ENCODE measurements around the gene SEMA5A. TPM values are rescaled to one million over a fixed set of nuclear protein-coding genes. Genes with fewer than 3 reads are reported as not detected.

The SEMA5A gene
- total RNA-seq, 1 donor from 2014 or later = 31.1 TPM

DNA sequence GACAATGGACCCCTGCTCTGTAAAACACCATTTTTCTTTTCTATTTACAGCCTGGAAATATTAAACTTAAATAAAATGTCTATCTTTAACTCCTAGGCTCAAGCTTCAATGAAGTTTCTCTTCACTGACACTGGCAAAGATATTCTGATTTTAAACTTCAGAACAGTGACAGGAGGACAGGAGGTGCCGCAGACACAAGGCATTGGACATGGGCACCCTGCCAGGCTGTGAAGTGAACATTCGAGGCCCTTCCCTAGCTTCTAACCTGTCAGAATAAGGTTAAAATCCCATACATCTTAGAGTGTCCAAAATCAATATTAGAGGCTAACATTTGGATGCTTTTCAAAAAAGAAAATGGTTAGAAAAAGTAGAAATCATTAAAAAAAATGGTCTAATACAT lies 9.2 kb downstream of the SEMA5A start:
- no peak overlapping the region for H3K4me3 Mint-ChIP-seq (ENCODE audit: unreplicated experiment)
- no peak for DNase-seq (ENCODE audit: low spot score)
- H3K27me3 Mint-ChIP-seq (ENCODE audit: unreplicated experiment) = peaks cover 2% of the 10 kb centered on the region
- TF ChIP-seq, protein P1, sequence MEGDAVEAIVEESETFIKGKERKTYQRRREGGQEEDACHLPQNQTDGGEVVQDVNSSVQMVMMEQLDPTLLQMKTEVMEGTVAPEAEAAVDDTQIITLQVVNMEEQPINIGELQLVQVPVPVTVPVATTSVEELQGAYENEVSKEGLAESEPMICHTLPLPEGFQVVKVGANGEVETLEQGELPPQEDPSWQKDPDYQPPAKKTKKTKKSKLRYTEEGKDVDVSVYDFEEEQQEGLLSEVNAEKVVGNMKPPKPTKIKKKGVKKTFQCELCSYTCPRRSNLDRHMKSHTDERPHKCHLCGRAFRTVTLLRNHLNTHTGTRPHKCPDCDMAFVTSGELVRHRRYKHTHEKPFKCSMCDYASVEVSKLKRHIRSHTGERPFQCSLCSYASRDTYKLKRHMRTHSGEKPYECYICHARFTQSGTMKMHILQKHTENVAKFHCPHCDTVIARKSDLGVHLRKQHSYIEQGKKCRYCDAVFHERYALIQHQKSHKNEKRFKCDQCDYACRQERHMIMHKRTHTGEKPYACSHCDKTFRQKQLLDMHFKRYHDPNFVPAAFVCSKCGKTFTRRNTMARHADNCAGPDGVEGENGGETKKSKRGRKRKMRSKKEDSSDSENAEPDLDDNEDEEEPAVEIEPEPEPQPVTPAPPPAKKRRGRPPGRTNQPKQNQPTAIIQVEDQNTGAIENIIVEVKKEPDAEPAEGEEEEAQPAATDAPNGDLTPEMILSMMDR (IDR thresholded peaks at IDR 0.05; ENCODE audit: unreplicated experiment) = no peak
- no peaks in the 10 kb centered on the region for H3K9me3 Mint-ChIP-seq (ENCODE audit: unreplicated experiment)
- no peaks in the 10 kb centered on the region for H3K36me3 Mint-ChIP-seq (ENCODE audit: low read depth, unreplicated experiment)
- H3K27ac Mint-ChIP-seq (ENCODE audit: unreplicated experiment) = no peak overlapping the region
- H3K4me1 Mint-ChIP-seq (ENCODE audit: unreplicated experiment) = peaks cover 3% of the 10 kb centered on the region

DNA sequence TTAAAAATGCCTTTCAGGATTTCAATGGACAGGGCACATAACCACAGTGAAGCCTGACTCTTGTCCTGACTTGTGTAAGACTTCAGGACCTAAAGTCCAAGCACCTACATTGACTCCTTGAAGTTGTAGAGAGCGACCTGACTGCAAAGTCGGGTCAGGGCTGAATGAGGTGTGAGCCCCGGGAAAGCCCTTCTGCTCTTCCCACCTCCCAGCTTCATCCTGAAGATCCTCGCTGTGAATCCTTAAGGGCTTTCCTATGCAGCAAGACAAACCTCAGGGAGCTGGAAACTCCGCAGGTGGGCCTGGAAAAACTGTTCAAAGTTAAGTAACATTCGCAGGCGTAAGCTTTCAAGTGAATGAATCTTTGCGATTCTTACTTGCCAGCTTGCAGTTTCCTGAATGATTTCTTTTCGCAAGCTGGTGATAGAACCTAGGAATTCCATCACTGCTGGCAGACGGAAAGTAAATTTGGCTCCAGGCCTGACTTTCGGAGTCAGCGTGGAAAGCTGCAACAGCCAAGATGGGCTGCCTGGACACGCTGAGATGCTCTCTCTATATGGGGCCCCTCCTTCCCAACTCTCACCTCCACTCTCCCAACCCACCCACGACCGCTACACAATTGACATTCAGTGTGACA lies 10.9 kb downstream of the SEMA5A start:
- Mint-ChIP-seq H3K4me1 (ENCODE audit: unreplicated experiment) (peaks cover 3% of the 10 kb centered on the region), H3K27me3 (ENCODE audit: unreplicated experiment) (peaks cover 2% of the 10 kb centered on the region), H3K4me3 (ENCODE audit: unreplicated experiment) (no peak overlapping the region), H3K27ac (ENCODE audit: unreplicated experiment) (no peak overlapping the region), H3K9me3 (ENCODE audit: unreplicated experiment) (no peaks in the 10 kb centered on the region), H3K36me3 (ENCODE audit: low read depth, unreplicated experiment) (no peaks in the 10 kb centered on the region)
- TF ChIP-seq, protein P1 (IDR thresholded peaks at IDR 0.05; ENCODE audit: unreplicated experiment) = no peak
- DNase-seq (ENCODE audit: low spot score) = no peak

DNA sequence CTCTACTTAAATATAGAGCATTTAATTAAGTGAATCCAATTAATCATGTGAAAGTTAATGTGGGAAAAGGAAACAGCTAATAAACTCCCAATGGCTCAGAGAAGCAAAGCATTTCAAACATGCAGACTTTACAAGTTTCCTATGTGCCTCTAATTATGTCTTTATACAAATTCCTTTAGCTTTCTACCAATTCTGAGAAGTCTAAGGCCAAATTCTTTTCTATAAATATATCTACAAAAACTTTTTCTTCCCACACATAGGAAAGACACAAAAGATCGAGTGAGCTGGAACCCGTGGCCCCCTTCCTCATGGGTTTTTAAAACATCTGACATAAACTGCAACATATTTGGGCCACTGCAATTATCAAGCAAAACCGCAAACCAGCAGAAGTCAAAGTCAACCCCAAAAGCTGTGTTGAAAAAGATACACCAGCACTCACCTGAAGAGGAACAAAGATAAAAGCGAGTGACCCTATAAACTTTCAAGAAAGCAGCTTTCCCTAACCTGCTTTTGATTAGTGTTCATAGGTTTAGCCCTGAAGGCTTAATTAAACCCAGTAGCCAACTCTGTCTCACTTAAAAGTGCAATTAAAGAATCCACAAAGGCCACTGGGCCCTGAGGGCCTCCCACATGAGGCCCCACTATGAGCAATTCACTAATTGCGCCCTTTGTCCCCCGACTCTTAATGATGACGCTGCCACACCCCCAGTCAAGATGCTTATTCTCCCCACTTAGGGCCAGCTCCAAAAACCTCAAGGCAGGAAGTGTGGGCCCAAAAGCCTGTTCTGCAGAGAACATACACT lies 12.1 kb downstream of the SEMA5A start:
- H3K4me1 Mint-ChIP-seq (ENCODE audit: unreplicated experiment) = peaks cover 3% of the 10 kb centered on the region
- H3K27me3 Mint-ChIP-seq (ENCODE audit: unreplicated experiment) = peaks cover 2% of the 10 kb centered on the region
- H3K9me3 Mint-ChIP-seq (ENCODE audit: unreplicated experiment) = no peaks in the 10 kb centered on the region
- TF ChIP-seq, protein P1 (IDR thresholded peaks at IDR 0.05; ENCODE audit: unreplicated experiment) = no peak
- DNase-seq (ENCODE audit: low spot score) = no peak
- no peak overlapping the region for H3K4me3 Mint-ChIP-seq (ENCODE audit: unreplicated experiment)
- H3K27ac Mint-ChIP-seq (ENCODE audit: unreplicated experiment) = no peak overlapping the region
- H3K36me3 Mint-ChIP-seq (ENCODE audit: low read depth, unreplicated experiment) = no peaks in the 10 kb centered on the region

DNA sequence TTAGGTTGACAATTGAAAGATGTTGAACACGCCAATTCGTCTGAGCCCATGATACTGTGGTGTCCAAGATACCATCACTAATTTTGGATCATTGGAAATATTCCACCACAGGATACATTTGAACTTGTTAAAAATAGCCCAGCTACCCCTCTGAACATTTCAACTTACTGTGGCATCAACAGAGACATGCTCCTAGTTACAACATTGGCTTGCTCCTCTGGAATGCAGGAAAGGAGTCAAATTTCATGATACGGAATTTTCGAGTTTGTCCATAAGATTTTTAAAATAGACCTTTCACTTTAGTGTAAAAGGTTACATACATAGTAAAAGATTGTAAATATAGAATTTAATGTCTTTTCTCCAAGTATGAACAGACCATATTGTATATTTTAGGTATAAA lies 12.8 kb downstream of the SEMA5A start:
- no peaks in the 10 kb centered on the region for H3K36me3 Mint-ChIP-seq (ENCODE audit: low read depth, unreplicated experiment)
- TF ChIP-seq, protein P1 (IDR thresholded peaks at IDR 0.05; ENCODE audit: unreplicated experiment) = no peak
- no peak overlapping the region for H3K27ac Mint-ChIP-seq (ENCODE audit: unreplicated experiment)
- DNase-seq (ENCODE audit: low spot score) = no peak
- no peaks in the 10 kb centered on the region for H3K9me3 Mint-ChIP-seq (ENCODE audit: unreplicated experiment)
- H3K4me3 Mint-ChIP-seq (ENCODE audit: unreplicated experiment) = no peak overlapping the region
- peaks cover 5% of the 10 kb centered on the region for H3K27me3 Mint-ChIP-seq (ENCODE audit: unreplicated experiment)
- H3K4me1 Mint-ChIP-seq (ENCODE audit: unreplicated experiment) = peaks cover 3% of the 10 kb centered on the region

DNA sequence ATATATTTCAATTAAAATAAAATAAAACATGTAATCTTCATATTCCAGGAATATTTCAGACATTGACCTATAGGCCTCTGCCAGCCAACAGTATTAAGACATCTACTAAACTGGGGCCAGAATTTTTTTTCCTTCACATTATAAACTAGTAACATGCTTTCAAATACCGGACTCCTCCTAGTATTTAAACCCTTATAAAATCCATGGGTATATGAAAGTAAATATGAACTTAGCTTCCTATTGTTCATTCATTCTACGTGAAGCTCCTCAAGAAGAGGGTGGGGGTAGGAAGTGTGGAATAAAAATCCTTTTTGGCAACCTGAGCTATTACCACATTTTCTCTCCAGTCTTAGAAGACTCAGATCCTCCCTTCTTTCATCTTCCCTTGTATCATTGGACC lies 16.4 kb downstream of the SEMA5A start:
- Mint-ChIP-seq H3K9me3 (ENCODE audit: unreplicated experiment) (no peaks in the 10 kb centered on the region), H3K27me3 (ENCODE audit: unreplicated experiment) (peaks cover 4% of the 10 kb centered on the region), H3K4me3 (ENCODE audit: unreplicated experiment) (no peak overlapping the region), H3K36me3 (ENCODE audit: low read depth, unreplicated experiment) (no peaks in the 10 kb centered on the region), H3K27ac (ENCODE audit: unreplicated experiment) (no peak overlapping the region), H3K4me1 (ENCODE audit: unreplicated experiment) (no peaks in the 10 kb centered on the region)
- TF ChIP-seq, protein P1 (IDR thresholded peaks at IDR 0.05; ENCODE audit: unreplicated experiment) = no peak
- DNase-seq (ENCODE audit: low spot score) = no peak
